HepG2 (cell line): ENCODE measurements around the gene YIPF4. TPM values are rescaled to one million over a fixed set of nuclear protein-coding genes. Genes with fewer than 3 reads are reported as not detected.

ENCODE experiments used
- ATAC-seq: fragments of 200-7000 bp; cut with Tn5 transposase; 3 replicates; pipeline ENCODE4 v1.9.1; 2020; ENCODE audit warnings: mild to moderate bottlenecking, moderate library complexity
- BruUV-seq: library from RNA; stranded (reverse); fragments of 400-500 nt; replicated peaks from 2 replicates; lab custom pipeline; 2021; lab: Mats Ljungman, UMichigan
- CTCF ChIA-PET: fragments of 300-600 bp; formaldehyde crosslinking; extraction: SDS; loops from one replicate; lab custom pipeline; 2021; ENCODE audit warnings: low total read pairs, inconsistent platforms, low intra/inter-chr PET ratio; lab: Yijun Ruan, JAX
- POLR2A ChIA-PET: fragments of 350-600 bp; sonication (Branson Sonifier 250); formaldehyde crosslinking; loops from one replicate; lab custom pipeline; 2020; ENCODE audit warnings: antibody characterized with exemption, inconsistent platforms; lab: Yijun Ruan, JAX
- DNase-seq: peaks from one replicate; pipeline ENCODE4 v3.0.0-alpha.2; 2015; ENCODE audit warnings: low spot score
- FAIRE-seq: peaks from 3 replicates; lab custom pipeline; 2011; peaks lifted over from hg19 to GRCh38; lab: Jason Lieb, UNC
- H2AFZ ChIP-seq: one replicate; pipeline ENCODE4 v1.6.1; 2011; ENCODE audit warnings: low read length, inconsistent platforms
- H3K27ac ChIP-seq: fragments of 300-600 bp; 3 replicates; pipeline ENCODE4 v1.8.0; 2011; ENCODE audit warnings: mixed run types, mild to moderate bottlenecking, mixed read lengths, low read length, inconsistent platforms; ENCODE audit not compliant: insufficient read depth; ENCODE audit errors: extremely low read length
- H3K27me3 ChIP-seq, 2 experiments: fragments of 200-600 bp in 1 of 2; 2 replicates in 1 of 2; 3 replicates in 1 of 2; pipeline versions ENCODE4 v1.6.0 to v1.8.0; 2011; ENCODE audit warnings: low read length in 2 of 2, mild to moderate bottlenecking in 2 of 2, moderate library complexity in 2 of 2, inconsistent platforms in 1 of 2; ENCODE audit not compliant: insufficient read depth in 2 of 2, control insufficient read depth in 1 of 2
- H3K36me3 ChIP-seq, 2 experiments: fragments of 200-600 bp in 1 of 2; replicated peaks in 1 of 2; 2 replicates in 1 of 2; 3 replicates in 1 of 2; pipeline versions ENCODE4 v1.5.1 to v1.8.0; 2011; ENCODE audit warnings: low read length in 2 of 2, inconsistent platforms in 1 of 2; ENCODE audit not compliant: insufficient read depth in 2 of 2, control insufficient read depth in 1 of 2
- H3K4me1 ChIP-seq: 2 replicates; pipeline ENCODE4 v1.5.1; 2012; ENCODE audit warnings: low read length, inconsistent platforms; ENCODE audit not compliant: insufficient read depth
- H3K4me2 ChIP-seq: 2 replicates; pipeline ENCODE4 v1.6.0; 2011; ENCODE audit warnings: low read depth, low read length, inconsistent platforms
- H3K4me3 ChIP-seq, 3 experiments: fragments of 200-600 bp in 1 of 3; sonication (generic), shearing (Covaris generic) in 1 of 3; replicated peaks in 1 of 3; 2 replicates each; pipeline ENCODE4 v1.5.1; 2011 to 2016; ENCODE audit warnings: low read length in 3 of 3, inconsistent platforms in 2 of 3, low read depth in 2 of 3, mild to moderate bottlenecking in 2 of 3, control low read depth in 1 of 3, mixed read lengths in 1 of 3; ENCODE audit not compliant: insufficient read depth in 1 of 3
- H3K79me2 ChIP-seq: one replicate; pipeline ENCODE4 v1.6.1; 2011; ENCODE audit warnings: low read length, inconsistent platforms; ENCODE audit not compliant: insufficient read depth
- H3K9ac ChIP-seq: 2 replicates; pipeline ENCODE4 v1.6.0; 2011; ENCODE audit warnings: mild to moderate bottlenecking, low read depth, low read length, inconsistent platforms; ENCODE audit not compliant: insufficient read depth
- H3K9me3 ChIP-seq: 2 replicates; pipeline ENCODE4 v1.5.1; 2012; ENCODE audit warnings: mild to moderate bottlenecking, low read length
- H4K20me1 ChIP-seq: 2 replicates; pipeline ENCODE4 v1.6.0; 2011; ENCODE audit warnings: inconsistent platforms, mild to moderate bottlenecking, low read length, moderate library complexity; ENCODE audit not compliant: insufficient read depth
- ATF7 ChIP-seq, 2 experiments: fragments of 450-650 bp in 1 of 2; sonication (generic) in 1 of 2; formaldehyde crosslinking in 1 of 2; IDR thresholded peaks; 2 replicates each; pipeline versions ENCODE4 v1.4.0 to v1.6.1; 2016 to 2020; ENCODE audit warnings: antibody characterized with exemption in 1 of 2, mild to moderate bottlenecking in 1 of 2, missing genetic modification reagents in 1 of 2
- E2F1 ChIP-seq: sonication (generic); formaldehyde crosslinking; IDR thresholded peaks from 2 replicates; pipeline ENCODE4 v1.5.0; 2020; ENCODE audit warnings: missing genetic modification reagents
- LRRFIP1 ChIP-seq: sonication (generic); formaldehyde crosslinking; conservative IDR thresholded peaks from 2 replicates; pipeline ENCODE4 v1.4.0; 2020; ENCODE audit warnings: missing genetic modification reagents
- MED1 ChIP-seq: sonication (generic); formaldehyde crosslinking; IDR thresholded peaks from 2 replicates; pipeline ENCODE4 v1.4.0; 2020; ENCODE audit warnings: missing genetic modification reagents
- PATZ1 ChIP-seq: sonication (generic); formaldehyde crosslinking; IDR thresholded peaks from 2 replicates; pipeline ENCODE4 v1.4.0; 2020; ENCODE audit warnings: missing genetic modification reagents
- ZBTB4 ChIP-seq: sonication (generic); formaldehyde crosslinking; IDR thresholded peaks from 2 replicates; pipeline ENCODE4 v1.4.0; 2020; ENCODE audit warnings: missing genetic modification reagents, mild to moderate bottlenecking, borderline replicate concordance
- ZNF138 ChIP-seq: sonication (generic); formaldehyde crosslinking; IDR thresholded peaks from 2 replicates; pipeline ENCODE4 v1.5.0; 2020; ENCODE audit warnings: mild to moderate bottlenecking, low read depth, missing genetic modification reagents
- ZNF839 ChIP-seq: sonication (generic); formaldehyde crosslinking; IDR thresholded peaks from 2 replicates; pipeline ENCODE4 v1.4.0; 2020; ENCODE audit warnings: missing genetic modification reagents, mild to moderate bottlenecking, borderline replicate concordance
- WGBS: methylation state at CpG from one replicate; pipeline ENCODE4 v1.1.6; 2017; ENCODE audit warnings: low lambda C conversion rate; 5-methylcytosine and 5-hydroxymethylcytosine counted together
- in situ Hi-C: cut with HindIII; loops from 2 replicates; pipeline ENCODE4 v1.10.0; 2017; ENCODE audit warnings: low pct_unique_long_range_greater_than_20kb; ENCODE audit not compliant: extremely low pct_ligation_motif_present
- intact Hi-C: fragments of 100-400 bp; cut with micrococcal nuclease; formaldehyde crosslinking; loops from one replicate; pipeline ENCODE4 v1.10.0; 2022; ENCODE audit not compliant: unreplicated experiment
- polyA plus RNA-seq, 8 experiments: library from polyadenylated mRNA; depleted of rRNA in 3 of 8; stranded (reverse) in 7 of 8; unstranded in 1 of 8; fragments of >200 nt; fragmentation: Illumina TruSeq in 4 of 8; extraction: Trizol in 4 of 8; gene quantifications; 2 replicates each; pipeline versions ENCODE4 v1.2.1 to v1.2.3, GENCODE V29; 2011 to 2016; ENCODE audit warnings: low read depth in 4 of 8, missing spikeins in 1 of 8, mixed read lengths in 1 of 8; ENCODE audit not compliant: insufficient read depth in 1 of 8
- total RNA-seq, 5 experiments: library from RNA; depleted of rRNA; stranded (reverse); fragments of >200 nt; fragmentation: Illumina TruSeq; extraction: Trizol; gene quantifications; 2 replicates each; pipeline ENCODE4 v1.2.3, GENCODE V29; 2016; ENCODE audit warnings: low read depth in 1 of 5

The YIPF4 gene
- total and polyA plus RNA-seq, 2 of the 13 experiments (the other 11 are each of a cell fraction or from before 2014, with no cell fraction given): 19.0 to 43.9 TPM

- Histone ChIP-seq H3K27ac (no peak overlapping the region), H3K4me3 (no peak overlapping the region), H3K9me3 (no peaks in the 10 kb centered on the region), H3K27me3 (no peaks in the 10 kb centered on the region), H3K4me1 (peaks cover 25% of the 10 kb centered on the region), H3K9ac (no peak overlapping the region), H3K4me2 (no peak overlapping the region), H3K79me2 (peaks cover 20% of the 10 kb centered on the region), H4K20me1 (no peaks in the 10 kb centered on the region), H3K36me3 (peaks cover 0 to 18% of the 10 kb centered on the region in 2 experiments; a peak in 2 of 5 replicates), H2AFZ (no peak overlapping the region)
- no TSS peak for BruUV-seq
- in situ Hi-C loops (no loop called here), intact Hi-C loops (no loop called here)
- FAIRE-seq (no peak), ATAC-seq (no peak), DNase-seq (no peak)
- WGBS: 97% methylated on average over 2 of the region's 2 CpGs
- CTCF ChIA-PET: no interaction called here
- POLR2A ChIA-PET: interaction anchor here (0.6 to 1.8 kb wide), 3 partner anchors 10 to 124 kb away, joined by 3 to 7 read pairs (median 3); partner anchors contain the start of gene SLC30A6
- TF ChIP-seq MED1 (CRISPR knock-in tag) (no peak), LRRFIP1 (CRISPR knock-in tag) (no peak), ZBTB4 (CRISPR knock-in tag) (no peak), ATF7 (IDR thresholded peaks at IDR 0.05) (peak; percentile 28; the same call in 1 of the 2 replicates), ATF7 (CRISPR knock-in tag; IDR thresholded peaks at IDR 0.05) (no peak), E2F1 (CRISPR knock-in tag) (no peak), PATZ1 (CRISPR knock-in tag) (no peak), ZNF138 (CRISPR knock-in tag) (no peak), ZNF839 (CRISPR knock-in tag) (no peak)
Measured at GRCh38 chr2:32290000-32290339, 12.3 kb downstream of the YIPF4 start.
